ENCODE data around the gene GALNT2.

Gene GALNT2

GRCh38 chr1:230255116-230255515 lies 188.1 kb downstream of the GALNT2 start:
- H3K27me3 ChIP-seq (ENCODE audit: insufficient read depth, poor library complexity, severe bottlenecking), result no peaks in the 10 kb centered on the region
- no peak overlapping the region for H3K27ac ChIP-seq (replicated peaks)
- no peak for TF ChIP-seq POLR2AphosphoS5 (IDR thresholded peaks at IDR 0.05; ENCODE audit: low read depth)
- TF ChIP-seq SPI1 (IDR thresholded peaks at IDR 0.05; ENCODE audit: borderline replicate concordance, low read depth), result no peak
- TF ChIP-seq CTCF (IDR thresholded peaks at IDR 0.05; ENCODE audit: insufficient read depth, low read length), result no peak
- no peak for TF ChIP-seq REST (IDR thresholded peaks at IDR 0.05; ENCODE audit: insufficient replicate concordance, low read depth)
- TF ChIP-seq GABPA (IDR thresholded peaks at IDR 0.05; ENCODE audit: low read depth), result no peak
- H3K4me3 ChIP-seq (replicated peaks; ENCODE audit: insufficient read depth, low read length), result no peak overlapping the region
- DNase-seq (ENCODE audit: low read depth in 1 of 2, low spot score in 1 of 2), result no peak

- no peak overlapping the region for H3K27ac ChIP-seq (replicated peaks)
- no peaks in the 10 kb centered on the region for H3K27me3 ChIP-seq (ENCODE audit: insufficient read depth, poor library complexity, severe bottlenecking)
- DNase-seq (ENCODE audit: low read depth in 1 of 2, low spot score in 1 of 2), result no peak
- TF ChIP-seq REST (IDR thresholded peaks at IDR 0.05; ENCODE audit: insufficient replicate concordance, low read depth) (no peak), SPI1 (IDR thresholded peaks at IDR 0.05; ENCODE audit: borderline replicate concordance, low read depth) (no peak), CTCF (IDR thresholded peaks at IDR 0.05; ENCODE audit: insufficient read depth, low read length) (no peak), POLR2AphosphoS5 (IDR thresholded peaks at IDR 0.05; ENCODE audit: low read depth) (no peak), GABPA (IDR thresholded peaks at IDR 0.05; ENCODE audit: low read depth) (no peak)
- H3K4me3 ChIP-seq (replicated peaks; ENCODE audit: insufficient read depth, low read length), result no peak overlapping the region
Measured at GRCh38 chr1:230255991-230256390, 189.0 kb downstream of the GALNT2 start.

GRCh38 chr1:230256896-230257295 lies 189.9 kb downstream of the GALNT2 start:
- no peak overlapping the region for H3K27ac ChIP-seq (replicated peaks)
- H3K27me3 ChIP-seq (ENCODE audit: insufficient read depth, poor library complexity, severe bottlenecking), result no peaks in the 10 kb centered on the region
- no peak for DNase-seq (ENCODE audit: low read depth in 1 of 2, low spot score in 1 of 2)
- H3K4me3 ChIP-seq (replicated peaks; ENCODE audit: insufficient read depth, low read length), result no peak overlapping the region
- no peak for TF ChIP-seq REST (IDR thresholded peaks at IDR 0.05; ENCODE audit: insufficient replicate concordance, low read depth)
- TF ChIP-seq SPI1 (IDR thresholded peaks at IDR 0.05; ENCODE audit: borderline replicate concordance, low read depth), result no peak
- no peak for TF ChIP-seq GABPA (IDR thresholded peaks at IDR 0.05; ENCODE audit: low read depth)
- TF ChIP-seq CTCF (IDR thresholded peaks at IDR 0.05; ENCODE audit: insufficient read depth, low read length), result no peak
- no peak for TF ChIP-seq POLR2AphosphoS5 (IDR thresholded peaks at IDR 0.05; ENCODE audit: low read depth)
